RWPE1 (cell line): ENCODE results near the gene HRH2.

Experiments
- CTCF ChIA-PET: fragments of 350-600 bp; sonication (Branson Sonifier 250); formaldehyde crosslinking; extraction: SDS; loops from one replicate; lab custom pipeline; 2021; lab: Yijun Ruan, JAX
- POLR2A ChIA-PET: fragments of 400-600 bp; formaldehyde crosslinking; extraction: SDS; loops from one replicate; lab custom pipeline; 2020; ENCODE audit warnings: antibody characterized with exemption; ENCODE audit not compliant: low non-redundant PET; lab: Yijun Ruan, JAX
- DNase-seq: peaks from one replicate; pipeline ENCODE4 v3.0.0; 2012; ENCODE audit warnings: low spot score
- H3K27ac ChIP-seq: fragments of 450-650 bp; 2 replicates; pipeline ENCODE4 v1.5.1; 2017
- TF ChIP-seq, protein P1 (sequence below): fragments of 450-650 bp; conservative IDR thresholded peaks from 2 replicates; pipeline ENCODE4 v1.5.1; 2017; ENCODE audit warnings: low read depth, mild to moderate bottlenecking

HRH2 gene

DNA sequence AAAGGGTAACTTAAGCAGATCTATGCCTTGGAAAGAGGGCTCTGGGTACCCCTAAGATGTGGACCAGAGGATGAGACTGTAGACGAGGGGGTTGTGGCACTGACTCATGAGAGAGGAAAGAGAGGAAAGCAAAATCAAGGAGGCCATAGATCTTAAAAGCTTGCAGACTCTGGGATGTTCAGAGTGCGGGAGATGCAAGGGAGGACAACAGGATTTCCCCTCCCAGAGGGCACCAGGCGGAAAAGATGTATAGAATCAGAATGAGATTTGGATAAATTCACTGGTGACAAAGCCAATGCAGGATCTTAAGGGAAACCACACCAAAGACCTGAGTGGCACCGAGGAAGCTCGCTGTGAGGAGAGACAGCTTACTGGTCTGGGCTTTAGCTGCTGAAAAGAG lies 27.1 kb downstream of the HRH2 start:
- CTCF ChIA-PET = interaction anchor here (0.9 to 2.3 kb wide), 2 partner anchors 16 to 151 kb away, joined by 3 to 18 read pairs; no protein-coding TSS in a partner anchor
- DNase-seq = no peak
- TF ChIP-seq, protein P1, sequence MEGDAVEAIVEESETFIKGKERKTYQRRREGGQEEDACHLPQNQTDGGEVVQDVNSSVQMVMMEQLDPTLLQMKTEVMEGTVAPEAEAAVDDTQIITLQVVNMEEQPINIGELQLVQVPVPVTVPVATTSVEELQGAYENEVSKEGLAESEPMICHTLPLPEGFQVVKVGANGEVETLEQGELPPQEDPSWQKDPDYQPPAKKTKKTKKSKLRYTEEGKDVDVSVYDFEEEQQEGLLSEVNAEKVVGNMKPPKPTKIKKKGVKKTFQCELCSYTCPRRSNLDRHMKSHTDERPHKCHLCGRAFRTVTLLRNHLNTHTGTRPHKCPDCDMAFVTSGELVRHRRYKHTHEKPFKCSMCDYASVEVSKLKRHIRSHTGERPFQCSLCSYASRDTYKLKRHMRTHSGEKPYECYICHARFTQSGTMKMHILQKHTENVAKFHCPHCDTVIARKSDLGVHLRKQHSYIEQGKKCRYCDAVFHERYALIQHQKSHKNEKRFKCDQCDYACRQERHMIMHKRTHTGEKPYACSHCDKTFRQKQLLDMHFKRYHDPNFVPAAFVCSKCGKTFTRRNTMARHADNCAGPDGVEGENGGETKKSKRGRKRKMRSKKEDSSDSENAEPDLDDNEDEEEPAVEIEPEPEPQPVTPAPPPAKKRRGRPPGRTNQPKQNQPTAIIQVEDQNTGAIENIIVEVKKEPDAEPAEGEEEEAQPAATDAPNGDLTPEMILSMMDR = no peak
- H3K27ac ChIP-seq = no peak overlapping the region
- POLR2A ChIA-PET = no interaction called here

DNA sequence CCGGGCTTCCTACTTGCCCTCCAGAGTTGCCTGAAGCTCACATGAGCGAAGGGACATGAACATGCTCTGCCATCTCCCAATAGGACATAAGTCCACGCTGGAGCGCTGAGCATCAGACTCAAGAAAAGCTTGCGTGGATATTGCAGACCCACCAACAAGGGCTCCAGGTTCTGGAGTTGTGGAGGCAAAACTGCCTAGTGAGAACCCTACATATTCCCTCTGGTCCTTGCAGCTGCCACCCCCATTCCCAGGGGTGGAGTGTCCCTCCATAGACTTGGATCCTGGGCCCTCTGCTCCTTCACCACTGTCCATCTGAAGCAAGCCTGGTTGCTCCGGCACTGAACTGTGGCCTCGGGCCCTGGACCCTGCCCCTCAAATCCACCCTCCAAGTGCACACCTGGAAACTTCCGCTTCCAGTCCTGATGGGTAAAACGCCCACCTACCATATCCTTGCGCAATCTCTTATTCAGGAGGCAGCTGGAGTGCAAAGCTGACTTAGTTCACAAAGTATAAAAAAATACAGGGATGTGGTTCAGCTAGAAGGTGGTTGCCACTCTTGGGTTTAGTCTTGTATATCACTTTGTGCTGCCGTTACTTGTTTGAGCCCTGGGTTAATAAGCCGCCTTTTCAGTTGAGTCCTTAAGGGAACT lies 28.0 kb downstream of the HRH2 start:
- no peak overlapping the region for H3K27ac ChIP-seq
- DNase-seq = no peak
- POLR2A ChIA-PET = no interaction called here
- CTCF ChIA-PET = no interaction called here
- TF ChIP-seq, protein P1 = no peak

DNA sequence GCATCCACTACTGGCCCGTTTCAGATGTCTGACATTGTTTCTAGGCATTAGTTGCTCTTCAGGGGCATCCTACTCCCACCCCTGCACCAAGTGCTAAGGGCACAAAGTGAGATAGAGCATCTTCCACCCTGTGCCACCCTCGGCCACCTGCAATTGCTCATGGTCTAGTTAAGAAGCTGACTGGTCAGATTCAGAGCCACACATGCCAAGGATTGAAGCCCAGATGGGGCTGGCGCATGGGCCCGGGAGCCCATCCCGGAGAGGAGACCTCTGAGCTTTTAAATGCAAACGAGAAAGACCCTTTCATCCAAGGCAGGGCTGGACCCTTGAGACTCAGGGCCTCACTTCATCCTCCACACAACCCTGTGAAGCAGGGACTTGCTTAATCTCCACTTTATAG lies 28.5 kb downstream of the HRH2 start:
- ChIA-PET POLR2A (no interaction called here), CTCF (no interaction called here)
- H3K27ac ChIP-seq = no peak overlapping the region
- TF ChIP-seq, protein P1 = no peak
- no peak for DNase-seq

DNA sequence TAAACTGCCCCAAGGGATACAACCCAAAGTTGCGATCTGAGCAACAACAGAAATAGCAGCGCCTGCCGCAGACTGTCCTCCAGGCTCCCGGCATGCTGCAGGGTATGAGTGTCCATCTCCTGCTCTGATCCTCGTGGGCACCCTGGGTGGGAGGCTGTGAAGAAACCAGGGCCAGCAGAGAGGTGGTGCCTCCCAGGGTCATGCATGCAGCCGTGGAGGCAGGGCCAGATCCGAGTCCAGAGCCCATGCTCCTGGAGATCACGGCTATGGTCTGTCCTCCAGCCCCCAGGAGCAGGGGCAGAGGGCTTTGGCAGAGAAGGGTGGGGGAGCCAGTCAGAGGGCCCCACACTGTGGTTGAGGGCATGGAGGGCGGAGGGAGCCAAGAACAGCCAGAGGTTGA lies 29.0 kb downstream of the HRH2 start:
- ChIA-PET POLR2A (no interaction called here), CTCF (interaction anchor here (1.4 kb wide), 1 partner anchor 14 kb away, joined by 4 read pairs; no protein-coding TSS in a partner anchor)
- TF ChIP-seq, protein P1 = no peak
- H3K27ac ChIP-seq = no peak overlapping the region
- DNase-seq = no peak

DNA sequence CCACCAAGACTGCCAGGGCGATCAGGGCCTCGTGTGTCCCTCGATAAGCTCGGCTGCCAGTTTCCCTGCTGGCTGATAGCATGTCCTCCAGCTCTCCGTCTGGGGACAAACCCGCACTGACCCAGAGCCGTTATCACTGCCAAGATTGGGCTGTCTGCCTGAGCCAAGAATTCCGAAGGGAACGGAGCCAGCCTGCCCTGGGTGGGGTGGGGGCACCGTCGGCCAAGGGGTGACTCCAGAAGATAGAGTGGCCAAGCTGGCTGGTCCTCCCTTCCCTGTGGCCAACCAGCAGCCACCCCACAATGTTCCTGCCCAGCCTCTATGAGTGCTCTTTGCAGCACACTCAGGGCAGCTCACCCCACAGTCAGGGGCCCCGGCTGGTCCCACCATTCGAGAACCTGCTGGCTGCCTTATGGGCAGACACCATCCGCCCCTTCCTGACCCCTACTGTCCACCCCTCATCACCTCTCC lies 29.4 kb downstream of the HRH2 start:
- TF ChIP-seq, protein P1 = no peak
- no peak overlapping the region for H3K27ac ChIP-seq
- CTCF ChIA-PET = interaction anchor here (1.4 kb wide), 1 partner anchor 14 kb away, joined by 4 read pairs; no protein-coding TSS in a partner anchor
- no peak for DNase-seq
- POLR2A ChIA-PET = no interaction called here

DNA sequence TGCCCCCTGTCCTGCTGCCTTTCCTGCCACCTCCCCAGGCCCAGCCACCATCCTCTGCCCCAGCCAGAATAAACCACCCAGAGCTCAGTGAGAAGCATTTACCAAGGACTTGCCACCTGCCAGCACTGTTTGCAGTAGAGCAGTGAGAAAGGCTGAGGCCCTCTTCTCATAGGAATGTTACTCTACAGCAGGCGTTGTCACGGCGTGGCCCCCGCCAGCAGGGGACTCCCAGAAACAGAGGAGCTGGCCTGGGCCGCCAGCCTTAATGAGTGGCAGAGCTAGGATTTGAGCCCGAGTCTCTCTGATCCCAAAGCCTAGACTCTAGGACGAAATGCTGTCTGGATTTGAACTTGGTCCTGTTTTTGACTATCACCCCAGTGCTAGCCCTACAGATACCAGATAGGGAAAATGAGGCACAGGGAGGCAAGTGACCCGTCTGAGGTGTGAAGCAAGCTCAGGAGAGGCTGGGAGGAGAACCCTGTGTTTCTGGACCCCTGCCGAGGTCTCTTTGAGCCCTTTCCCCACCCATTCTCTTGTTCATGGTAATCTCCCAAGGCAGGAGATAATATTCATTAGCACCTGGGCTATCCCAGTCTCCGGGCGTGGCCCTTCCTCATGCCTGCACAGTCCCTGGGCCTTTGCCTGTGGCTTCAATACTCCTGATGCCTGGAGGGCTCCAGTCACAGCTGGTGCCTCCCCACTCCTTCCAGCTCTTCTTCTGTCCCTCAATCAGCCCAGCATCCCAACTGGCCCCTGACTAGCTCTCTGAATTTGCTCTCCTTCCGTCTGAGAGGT lies 30.7 kb downstream of the HRH2 start:
- ChIA-PET CTCF (interaction anchor here (1.4 kb wide), 1 partner anchor 12 kb away, joined by 4 read pairs; no protein-coding TSS in a partner anchor), POLR2A (no interaction called here)
- DNase-seq = no peak
- TF ChIP-seq, protein P1 = no peak
- no peak overlapping the region for H3K27ac ChIP-seq
